GM12878 (cell line): ENCODE measurements around the gene CST8. TPM values are rescaled to one million over a fixed set of nuclear protein-coding genes. Genes with fewer than 3 reads are reported as not detected.
"Not testable (repeated sequence)": the region's sequence is repeated elsewhere in the genome, so short reads cannot be mapped to it uniquely, and the experiment has no call there.

Source experiments
- ATAC-seq: fragments of 200-7000 bp; cut with Tn5 transposase; 3 replicates; pipeline ENCODE4 v1.9.1; 2020; ENCODE audit warnings: mild to moderate bottlenecking, moderate library complexity
- BruUV-seq: library from RNA; stranded (reverse); fragments of 400-500 nt; replicated peaks from 2 replicates; lab custom pipeline; 2021; lab: Mats Ljungman, UMichigan
- CTCF ChIA-PET: fragments of 300-600 bp; sonication (Branson Sonifier 250); formaldehyde crosslinking; extraction: SDS; loops from one replicate; lab custom pipeline; 2021; ENCODE audit warnings: inconsistent platforms; lab: Yijun Ruan, JAX
- POLR2A ChIA-PET: fragments of 350-600 bp; formaldehyde crosslinking; extraction: SDS; loops from one replicate; lab custom pipeline; 2021; ENCODE audit warnings: inconsistent platforms; lab: Charles Lee
- RAD21 ChIA-PET: fragments of 300-600 bp; sonication (Branson Sonifier 250); formaldehyde crosslinking; loops from one replicate; lab custom pipeline; 2023; ENCODE audit warnings: antibody characterized with exemption; ENCODE audit not compliant: unreplicated experiment; lab: Charles Lee
- SMC1A ChIA-PET: fragments of 300-600 bp; sonication (Branson Sonifier 250); formaldehyde crosslinking; loops from one replicate; lab custom pipeline; 2023; ENCODE audit not compliant: unreplicated experiment, uncharacterized antibody; lab: Charles Lee
- DNase-seq: peaks from one replicate; pipeline ENCODE4 v3.0.0-alpha.2; 2011; ENCODE audit warnings: low read depth, low spot score
- FAIRE-seq: peaks from 3 replicates; lab custom pipeline; 2011; peaks lifted over from hg19 to GRCh38; lab: Jason Lieb, UNC
- H2AFZ ChIP-seq: 2 replicates; pipeline ENCODE4 v1.6.0; 2011; ENCODE audit warnings: low read depth, low read length, control low read depth; ENCODE audit not compliant: control insufficient read depth
- H3K27ac ChIP-seq: 2 replicates; pipeline ENCODE4 v1.5.1; 2011; ENCODE audit warnings: control low read depth; ENCODE audit not compliant: control insufficient read depth, insufficient read depth
- H3K27me3 ChIP-seq, 2 experiments: replicated peaks in 1 of 2; 2 replicates each; pipeline versions ENCODE4 v1.6.0 to v1.6.1; 2011; ENCODE audit warnings: low read length in 1 of 2; ENCODE audit not compliant: control insufficient read depth in 2 of 2, insufficient read depth in 2 of 2
- H3K36me3 ChIP-seq, 2 experiments: 2 replicates each; pipeline ENCODE4 v1.5.1; 2011; ENCODE audit warnings: low read length in 1 of 2; ENCODE audit not compliant: control insufficient read depth in 2 of 2, insufficient read depth in 2 of 2
- H3K4me1 ChIP-seq: 2 replicates; pipeline ENCODE4 v1.6.1; 2011; ENCODE audit warnings: mild to moderate bottlenecking, low read length, moderate library complexity, mixed read lengths; ENCODE audit not compliant: control insufficient read depth, insufficient read depth
- H3K4me2 ChIP-seq: 2 replicates; pipeline ENCODE4 v1.6.0; 2011; ENCODE audit warnings: control low read depth; ENCODE audit not compliant: control insufficient read depth, insufficient read depth
- H3K4me3 ChIP-seq: fragments of 200-600 bp; sonication (generic); 2 replicates; pipeline ENCODE4 v1.5.1; 2016
- H3K79me2 ChIP-seq: 2 replicates; pipeline ENCODE4 v1.6.0; 2011; ENCODE audit warnings: low read length; ENCODE audit not compliant: control insufficient read depth, insufficient read depth
- H3K9ac ChIP-seq: 2 replicates; pipeline ENCODE4 v1.8.0; 2011; ENCODE audit warnings: low read length, control low read depth, mixed read lengths; ENCODE audit not compliant: control insufficient read depth, insufficient read depth
- H3K9me3 ChIP-seq: replicated peaks from 3 replicates; pipeline ENCODE4 v1.5.1; 2011; ENCODE audit warnings: mild to moderate bottlenecking, low read length; ENCODE audit not compliant: control insufficient read depth, insufficient read depth
- H4K20me1 ChIP-seq: 2 replicates; pipeline ENCODE4 v1.6.0; 2011; ENCODE audit not compliant: control insufficient read depth, insufficient read depth
- BRCA1 ChIP-seq: IDR thresholded peaks from 2 replicates; pipeline ENCODE4 v1.6.1; 2011; ENCODE audit warnings: low read depth, low read length, improper control_type of control experiment
- CHD2 ChIP-seq: IDR thresholded peaks from 2 replicates; pipeline ENCODE4 v1.6.1; 2011; ENCODE audit warnings: low read depth, low read length, improper control_type of control experiment, borderline replicate concordance
- EED ChIP-seq: sonication (generic); IDR thresholded peaks from 2 replicates; pipeline ENCODE4 v1.6.1; 2016; ENCODE audit warnings: antibody characterized with exemption, low read depth
- EP300 ChIP-seq, 2 experiments: fragments of 150-350 bp in 1 of 2; IDR thresholded peaks; 2 replicates each; pipeline ENCODE4 v1.6.1; 2011 to 2012; ENCODE audit warnings: low read depth in 2 of 2, low read length in 2 of 2, borderline replicate concordance in 1 of 2, improper control_type of control experiment in 1 of 2, inconsistent platforms in 1 of 2; ENCODE audit not compliant: control insufficient read depth in 1 of 2
- NFYB ChIP-seq: IDR thresholded peaks from 2 replicates; pipeline ENCODE4 v1.6.1; 2011; ENCODE audit warnings: low read depth, mild to moderate bottlenecking, low read length, improper control_type of control experiment, moderate library complexity; ENCODE audit not compliant: insufficient read depth
- POLR2AphosphoS2 ChIP-seq: IDR thresholded peaks from 2 replicates; pipeline ENCODE4 v1.6.1; 2011; ENCODE audit warnings: low read depth, mild to moderate bottlenecking, low read length, improper control_type of control experiment, moderate library complexity
- WGBS: methylation state at CpG from one replicate; pipeline ENCODE4 v1.1.6; 2016; ENCODE audit warnings: low lambda C conversion rate; ENCODE audit not compliant: insufficient replicate concordance, insufficient coverage; ENCODE audit errors: missing lambda C conversion rate; 5-methylcytosine and 5-hydroxymethylcytosine counted together
- in situ Hi-C: fragments of 300-500 bp; cut with MboI; formaldehyde crosslinking; loops from 9 replicates; pipeline ENCODE4 v1.14.3; 2018; ENCODE audit warnings: mixed read lengths
- intact Hi-C: fragments of 100-400 bp; cut with micrococcal nuclease; formaldehyde crosslinking; loops from one replicate; pipeline ENCODE4 v1.14.2; 2022; ENCODE audit not compliant: unreplicated experiment
- polyA plus RNA-seq, 11 experiments: library from polyadenylated mRNA; depleted of rRNA in 4 of 11; unstranded in 6 of 11; stranded (reverse) in 5 of 11; fragments of >200 nt; fragmentation: Nextera tagmentation in 4 of 11; fragmentation: Illumina TruSeq in 1 of 11; extraction: Ambion mirVana in 4 of 11; extraction: Trizol in 1 of 11; gene quantifications; 1 replicate in 1 of 11; 2 replicates in 10 of 11; pipeline versions ENCODE4 v1.2.1 to v1.2.3, GENCODE V29; 2011 to 2016; ENCODE audit warnings: inconsistent platforms in 2 of 11, missing spikeins in 2 of 11, low read depth in 1 of 11
- total RNA-seq, 4 experiments: library from RNA; depleted of rRNA in 3 of 4; stranded (reverse); fragments of >200 nt in 3 of 4; fragmentation: Illumina TruSeq in 1 of 4; extraction: Trizol in 1 of 4; gene quantifications; 2 replicates each; pipeline versions ENCODE4 v1.2.1 to v1.2.3, GENCODE V29; 2013 to 2021
- TF ChIP-seq, protein P1 (sequence below): fragments of 450-650 bp; IDR thresholded peaks from 2 replicates; pipeline ENCODE4 v1.6.1; 2017; ENCODE audit warnings: mild to moderate bottlenecking, moderate library complexity
- TF ChIP-seq, protein P2 (sequence below): fragments of 450-650 bp; IDR thresholded peaks from 2 replicates; pipeline ENCODE4 v1.6.1; 2017; ENCODE audit warnings: borderline replicate concordance
- TF ChIP-seq, protein P3 (sequence below): fragments of 450-650 bp; IDR thresholded peaks from 2 replicates; pipeline ENCODE4 v1.6.1; 2016; ENCODE audit warnings: mild to moderate bottlenecking

Gene CST8
- total and polyA plus RNA-seq, 10 of the 15 experiments (the other 5 are each of a cell fraction or from before 2014, with no cell fraction given), result not detected

DNA sequence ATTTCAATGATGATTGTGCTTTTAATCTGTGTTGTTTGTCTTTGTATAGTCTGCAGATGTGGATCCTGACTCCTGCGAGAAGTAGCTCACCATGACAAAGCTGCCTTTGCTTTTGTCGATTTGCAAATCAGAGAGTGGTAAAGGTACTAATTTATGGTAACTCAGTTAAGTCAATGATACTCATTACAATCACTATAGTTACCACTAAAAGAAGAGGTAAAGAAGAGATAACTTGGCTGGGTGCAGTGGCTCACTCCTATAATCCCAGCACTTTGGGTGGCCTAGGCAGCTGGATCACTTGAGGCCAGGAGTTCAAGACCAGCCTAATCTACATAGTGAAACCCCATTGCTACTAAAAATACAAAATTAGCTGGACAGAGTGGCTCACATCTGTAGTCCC, 17.6 kb upstream of the CST8 start:
- 12% methylated on average over 2 of the region's 2 CpGs for WGBS
- in situ Hi-C loops, result loop anchor here (10.0 kb wide), 1 partner anchor 58 kb away; no protein-coding TSS in a partner anchor
- FAIRE-seq, POLR2A ChIA-PET, H3K4me2 ChIP-seq, intact Hi-C loops, H3K27ac ChIP-seq, H3K4me3 ChIP-seq, SMC1A ChIA-PET, H3K4me1 ChIP-seq, H4K20me1 ChIP-seq, H2AFZ ChIP-seq, DNase-seq, H3K79me2 ChIP-seq, H3K9me3 ChIP-seq, H3K9ac ChIP-seq, ATAC-seq, H3K36me3 ChIP-seq, CTCF ChIA-PET, BruUV-seq, RAD21 ChIA-PET, H3K27me3 ChIP-seq: not testable (repeated sequence)

DNA sequence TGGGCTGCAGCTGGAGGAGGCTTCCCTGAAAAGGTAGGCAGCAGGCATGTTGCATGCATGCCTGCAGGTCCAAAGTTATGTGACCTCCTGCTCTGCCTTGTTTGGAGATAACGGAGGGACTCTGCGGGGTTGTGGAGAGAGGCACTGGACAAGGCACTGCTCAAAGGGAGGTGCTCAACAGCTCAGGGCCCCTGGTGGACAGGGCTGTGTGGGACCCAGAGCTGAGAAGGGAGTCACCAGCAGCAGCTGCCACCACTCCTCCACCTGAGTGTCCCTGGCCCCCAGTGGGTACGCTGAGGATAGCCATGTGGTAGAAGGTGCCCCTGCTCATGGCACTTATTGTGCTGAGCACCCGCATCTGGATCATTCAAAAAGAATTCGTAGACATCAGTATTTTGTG, 15.5 kb upstream of the CST8 start:
- 50% methylated on average over 5 of the region's 5 CpGs for WGBS
- no TSS peak for BruUV-seq
- intact Hi-C loops, result no loop called here
- in situ Hi-C loops, result loop anchor here (10.0 kb wide), 1 partner anchor 61 kb away; no protein-coding TSS in a partner anchor
- Histone ChIP-seq H3K4me1 (no peaks in the 10 kb centered on the region), H3K79me2 (no peaks in the 10 kb centered on the region), H3K9me3 (no peaks in the 10 kb centered on the region; the same call in 2 of the 3 replicates), H3K27ac (no peak overlapping the region), H2AFZ (no peak overlapping the region), H3K9ac (no peak overlapping the region), H4K20me1 (no peaks in the 10 kb centered on the region), H3K27me3 (no peaks in the 10 kb centered on the region), H3K36me3 (no peaks in the 10 kb centered on the region), H3K4me3 (no peak overlapping the region), H3K4me2 (no peak overlapping the region)
- no peak for FAIRE-seq
- ChIA-PET SMC1A (no interaction called here), RAD21 (no interaction called here), CTCF (no interaction called here), POLR2A (no interaction called here)
- TF ChIP-seq EP300 (IDR thresholded peaks at IDR 0.05; ENCODE audit: borderline replicate concordance in 1 of 2, control insufficient read depth in 1 of 2, low read depth in 2 of 2, low read length in 2 of 2) (no peak), NFYB (no peak), POLR2AphosphoS2 (no peak), BRCA1 (no peak), CHD2 (no peak), EED (no peak)
- TF ChIP-seq, protein P1, sequence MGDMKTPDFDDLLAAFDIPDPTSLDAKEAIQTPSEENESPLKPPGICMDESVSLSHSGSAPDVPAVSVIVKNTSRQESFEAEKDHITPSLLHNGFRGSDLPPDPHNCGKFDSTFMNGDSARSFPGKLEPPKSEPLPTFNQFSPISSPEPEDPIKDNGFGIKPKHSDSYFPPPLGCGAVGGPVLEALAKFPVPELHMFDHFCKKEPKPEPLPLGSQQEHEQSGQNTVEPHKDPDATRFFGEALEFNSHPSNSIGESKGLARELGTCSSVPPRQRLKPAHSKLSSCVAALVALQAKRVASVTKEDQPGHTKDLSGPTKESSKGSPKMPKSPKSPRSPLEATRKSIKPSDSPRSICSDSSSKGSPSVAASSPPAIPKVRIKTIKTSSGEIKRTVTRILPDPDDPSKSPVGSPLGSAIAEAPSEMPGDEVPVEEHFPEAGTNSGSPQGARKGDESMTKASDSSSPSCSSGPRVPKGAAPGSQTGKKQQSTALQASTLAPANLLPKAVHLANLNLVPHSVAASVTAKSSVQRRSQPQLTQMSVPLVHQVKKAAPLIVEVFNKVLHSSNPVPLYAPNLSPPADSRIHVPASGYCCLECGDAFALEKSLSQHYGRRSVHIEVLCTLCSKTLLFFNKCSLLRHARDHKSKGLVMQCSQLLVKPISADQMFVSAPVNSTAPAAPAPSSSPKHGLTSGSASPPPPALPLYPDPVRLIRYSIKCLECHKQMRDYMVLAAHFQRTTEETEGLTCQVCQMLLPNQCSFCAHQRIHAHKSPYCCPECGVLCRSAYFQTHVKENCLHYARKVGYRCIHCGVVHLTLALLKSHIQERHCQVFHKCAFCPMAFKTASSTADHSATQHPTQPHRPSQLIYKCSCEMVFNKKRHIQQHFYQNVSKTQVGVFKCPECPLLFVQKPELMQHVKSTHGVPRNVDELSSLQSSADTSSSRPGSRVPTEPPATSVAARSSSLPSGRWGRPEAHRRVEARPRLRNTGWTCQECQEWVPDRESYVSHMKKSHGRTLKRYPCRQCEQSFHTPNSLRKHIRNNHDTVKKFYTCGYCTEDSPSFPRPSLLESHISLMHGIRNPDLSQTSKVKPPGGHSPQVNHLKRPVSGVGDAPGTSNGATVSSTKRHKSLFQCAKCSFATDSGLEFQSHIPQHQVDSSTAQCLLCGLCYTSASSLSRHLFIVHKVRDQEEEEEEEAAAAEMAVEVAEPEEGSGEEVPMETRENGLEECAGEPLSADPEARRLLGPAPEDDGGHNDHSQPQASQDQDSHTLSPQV, result no peak
- TF ChIP-seq, protein P2, sequence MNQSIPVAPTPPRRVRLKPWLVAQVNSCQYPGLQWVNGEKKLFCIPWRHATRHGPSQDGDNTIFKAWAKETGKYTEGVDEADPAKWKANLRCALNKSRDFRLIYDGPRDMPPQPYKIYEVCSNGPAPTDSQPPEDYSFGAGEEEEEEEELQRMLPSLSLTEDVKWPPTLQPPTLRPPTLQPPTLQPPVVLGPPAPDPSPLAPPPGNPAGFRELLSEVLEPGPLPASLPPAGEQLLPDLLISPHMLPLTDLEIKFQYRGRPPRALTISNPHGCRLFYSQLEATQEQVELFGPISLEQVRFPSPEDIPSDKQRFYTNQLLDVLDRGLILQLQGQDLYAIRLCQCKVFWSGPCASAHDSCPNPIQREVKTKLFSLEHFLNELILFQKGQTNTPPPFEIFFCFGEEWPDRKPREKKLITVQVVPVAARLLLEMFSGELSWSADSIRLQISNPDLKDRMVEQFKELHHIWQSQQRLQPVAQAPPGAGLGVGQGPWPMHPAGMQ, result no peak
- TF ChIP-seq, protein P3, sequence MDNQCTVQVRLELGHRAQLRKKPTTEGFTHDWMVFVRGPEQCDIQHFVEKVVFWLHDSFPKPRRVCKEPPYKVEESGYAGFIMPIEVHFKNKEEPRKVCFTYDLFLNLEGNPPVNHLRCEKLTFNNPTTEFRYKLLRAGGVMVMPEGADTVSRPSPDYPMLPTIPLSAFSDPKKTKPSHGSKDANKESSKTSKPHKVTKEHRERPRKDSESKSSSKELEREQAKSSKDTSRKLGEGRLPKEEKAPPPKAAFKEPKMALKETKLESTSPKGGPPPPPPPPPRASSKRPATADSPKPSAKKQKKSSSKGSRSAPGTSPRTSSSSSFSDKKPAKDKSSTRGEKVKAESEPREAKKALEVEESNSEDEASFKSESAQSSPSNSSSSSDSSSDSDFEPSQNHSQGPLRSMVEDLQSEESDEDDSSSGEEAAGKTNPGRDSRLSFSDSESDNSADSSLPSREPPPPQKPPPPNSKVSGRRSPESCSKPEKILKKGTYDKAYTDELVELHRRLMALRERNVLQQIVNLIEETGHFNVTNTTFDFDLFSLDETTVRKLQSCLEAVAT, result no peak
- DNase-seq, result no peak
- no peak for ATAC-seq
